H1 (cell line): ENCODE data around the gene OR10C1. TPM values are rescaled to one million over a fixed set of nuclear protein-coding genes. Genes with fewer than 3 reads are reported as not detected.

Source experiments
- ASH2L ChIP-seq: fragments of 200-600, 300-600 bp; sonication (generic); IDR thresholded peaks from one replicate; pipeline ENCODE4 v1.7.1; 2017; ENCODE audit warnings: low read length
- ATF3 ChIP-seq: IDR thresholded peaks from 2 replicates; pipeline ENCODE4 v1.6.1; 2011; ENCODE audit warnings: low read depth, mild to moderate bottlenecking, low read length; ENCODE audit not compliant: insufficient read depth
- BACH1 ChIP-seq: IDR thresholded peaks from 2 replicates; pipeline ENCODE4 v1.6.1; 2012; ENCODE audit warnings: low read length, improper control_type of control experiment
- BRCA1 ChIP-seq: IDR thresholded peaks from 2 replicates; pipeline ENCODE4 v1.6.1; 2012; ENCODE audit warnings: low read depth, low read length, improper control_type of control experiment
- CREB1 ChIP-seq: IDR thresholded peaks from 2 replicates; pipeline ENCODE4 v1.6.1; 2012; ENCODE audit warnings: inconsistent platforms
- KDM4A ChIP-seq: IDR thresholded peaks from one replicate; pipeline ENCODE4 v1.7.1; 2012; ENCODE audit warnings: low read depth, mild to moderate bottlenecking, moderate library complexity, low read length, inconsistent platforms; ENCODE audit not compliant: severe bottlenecking
- MAFK ChIP-seq: IDR thresholded peaks from 2 replicates; pipeline ENCODE4 v1.6.1; 2012; ENCODE audit warnings: low read depth, mild to moderate bottlenecking, improper control_type of control experiment, low read length
- POLR2A ChIP-seq, 2 experiments: IDR thresholded peaks; 1 replicate in 1 of 2; 2 replicates in 1 of 2; pipeline ENCODE4 v1.6.1; 2011; ENCODE audit warnings: low read depth in 2 of 2, low read length in 2 of 2, mild to moderate bottlenecking in 2 of 2; ENCODE audit errors: control extremely low read depth in 1 of 2
- SP4 ChIP-seq: IDR thresholded peaks from 2 replicates; pipeline ENCODE4 v1.6.1; 2012; ENCODE audit warnings: low read length, inconsistent platforms
- TAF1 ChIP-seq: IDR thresholded peaks from 2 replicates; pipeline ENCODE4 v1.6.1; 2011; ENCODE audit warnings: mild to moderate bottlenecking, low read depth, low read length
- polyA plus RNA-seq, 7 experiments: library from polyadenylated mRNA; depleted of rRNA in 3 of 7; stranded (reverse) in 5 of 7; unstranded in 2 of 7; fragments of >200 nt in 5 of 7; fragments of 200-250 nt in 2 of 7; gene quantifications; 1 replicate in 5 of 7; 2 replicates in 1 of 7; 4 replicates in 1 of 7; pipeline versions ENCODE4 v1.2.1 to v1.2.3, GENCODE V29; 2011 to 2013; ENCODE audit warnings: missing spikeins in 2 of 7, mixed read lengths in 2 of 7
- total RNA-seq: library from RNA; stranded (reverse); fragmentation: NEBNext Ultra II Directional; extraction: Animal tissue kit (Norgen Biotek cat#: 25700); gene quantifications from 2 replicates; pipeline ENCODE4 v1.2.1, GENCODE V29; 2021

Gene OR10C1
- total and polyA plus RNA-seq, 2 of the 8 experiments (the other 6 are each of a cell fraction or from before 2014, with no cell fraction given): not detected

GRCh38 chr6:29483735-29484134 lies 44.6 kb downstream of the OR10C1 start (continued):
- TF ChIP-seq POLR2A (IDR thresholded peaks at IDR 0.05; ENCODE audit: control extremely low read depth in 1 of 2, low read depth in 2 of 2, low read length in 2 of 2): no peak
- no peak for TF ChIP-seq ASH2L
- no peak for TF ChIP-seq SP4
- TF ChIP-seq ATF3: no peak
- TF ChIP-seq BACH1: no peak
- no peak for TF ChIP-seq TAF1
- no peak for TF ChIP-seq CREB1
- TF ChIP-seq MAFK: no peak
- TF ChIP-seq BRCA1: no peak
- no peak for TF ChIP-seq KDM4A
- TF ChIP-seq, all 59 proteins: peak for 0
